Mesenchymal stem cell (in vitro differentiated cells and primary cell): ENCODE results near the gene GLT1D1.

Experiments
- DNase-seq: peaks from one replicate; pipeline ENCODE4 v3.0.0-alpha.2; 2013
- H2AFZ ChIP-seq: one replicate; pipeline ENCODE4 v1.6.1; 2013; ENCODE audit warnings: low read depth, mild to moderate bottlenecking, control low read depth, inconsistent platforms, low read length, moderate library complexity
- H2AK5ac ChIP-seq: 2 replicates; pipeline ENCODE4 v1.6.1; 2013; ENCODE audit warnings: low read length, moderate library complexity, mild to moderate bottlenecking, inconsistent platforms; ENCODE audit not compliant: severe bottlenecking
- H2BK120ac ChIP-seq: one replicate; pipeline ENCODE4 v1.6.1; 2013; ENCODE audit warnings: low read depth, mild to moderate bottlenecking, inconsistent platforms, low read length, moderate library complexity
- H2BK12ac ChIP-seq, 2 experiments: one replicate each; pipeline ENCODE4 v1.6.1; 2013; ENCODE audit warnings: inconsistent platforms in 2 of 2, low read length in 2 of 2, mild to moderate bottlenecking in 2 of 2, moderate library complexity in 2 of 2, control low read depth in 1 of 2
- H2BK15ac ChIP-seq: one replicate; pipeline ENCODE4 v1.6.1; 2013; ENCODE audit warnings: mild to moderate bottlenecking, low read depth, inconsistent platforms; ENCODE audit not compliant: poor library complexity, severe bottlenecking
- H2BK5ac ChIP-seq: 2 replicates; pipeline ENCODE4 v1.6.1; 2013; ENCODE audit warnings: low read depth, mild to moderate bottlenecking, low read length, control low read depth, inconsistent platforms; ENCODE audit not compliant: poor library complexity, severe bottlenecking
- H3K14ac ChIP-seq, 2 experiments: one replicate each; pipeline ENCODE4 v1.6.1; 2013; ENCODE audit warnings: inconsistent platforms in 2 of 2, low read length in 2 of 2, control low read depth in 1 of 2, mild to moderate bottlenecking in 1 of 2, moderate library complexity in 1 of 2
- H3K18ac ChIP-seq, 2 experiments: one replicate each; pipeline ENCODE4 v1.6.1; 2013; ENCODE audit warnings: inconsistent platforms in 2 of 2, low read length in 2 of 2, control low read depth in 1 of 2, low read depth in 1 of 2, mild to moderate bottlenecking in 1 of 2
- H3K23ac ChIP-seq, 2 experiments: one replicate each; pipeline ENCODE4 v1.6.1; 2013; ENCODE audit warnings: inconsistent platforms in 2 of 2, low read length in 2 of 2, mild to moderate bottlenecking in 2 of 2, moderate library complexity in 2 of 2, control low read depth in 1 of 2
- H3K27ac ChIP-seq: 2 replicates; pipeline ENCODE4 v1.5.1; 2013; ENCODE audit warnings: mild to moderate bottlenecking, moderate library complexity, low read length, control low read depth, inconsistent platforms; ENCODE audit not compliant: poor library complexity, severe bottlenecking
- H3K27me3 ChIP-seq, 2 experiments: 2 replicates each; pipeline versions ENCODE4 v1.6.1 to v1.7.0; 2013; ENCODE audit warnings: low read length in 2 of 2, mild to moderate bottlenecking in 2 of 2, moderate library complexity in 2 of 2, control low read depth in 1 of 2, inconsistent platforms in 1 of 2; ENCODE audit not compliant: control insufficient read depth in 1 of 2, insufficient read depth in 1 of 2
- H3K36me3 ChIP-seq, 2 experiments: 2 replicates each; pipeline versions ENCODE4 v1.6.1 to v1.7.0; 2013; ENCODE audit warnings: low read length in 2 of 2, control low read depth in 1 of 2, inconsistent platforms in 1 of 2, low read depth in 1 of 2, mild to moderate bottlenecking in 1 of 2; ENCODE audit not compliant: insufficient read depth in 2 of 2, control insufficient read depth in 1 of 2
- H3K4ac ChIP-seq, 2 experiments: one replicate each; pipeline ENCODE4 v1.6.1; 2013; ENCODE audit warnings: inconsistent platforms in 2 of 2, low read length in 2 of 2, mild to moderate bottlenecking in 2 of 2, moderate library complexity in 2 of 2, control low read depth in 1 of 2, low read depth in 1 of 2
- H3K4me1 ChIP-seq: 2 replicates; pipeline ENCODE4 v1.6.1; 2013; ENCODE audit warnings: low read depth, low read length, control low read depth; ENCODE audit not compliant: control insufficient read depth, insufficient read depth
- H3K4me2 ChIP-seq: 2 replicates; pipeline ENCODE4 v1.6.1; 2013; ENCODE audit warnings: low read length, mild to moderate bottlenecking, inconsistent platforms; ENCODE audit not compliant: poor library complexity, severe bottlenecking
- H3K4me3 ChIP-seq, 2 experiments: 2 replicates each; pipeline versions ENCODE4 v1.5.1 to v1.7.0; 2013; ENCODE audit warnings: low read length in 2 of 2, mild to moderate bottlenecking in 2 of 2, control low read depth in 1 of 2, low read depth in 1 of 2; ENCODE audit not compliant: insufficient read depth in 1 of 2
- H3K79me1 ChIP-seq: replicated peaks from 2 replicates; pipeline ENCODE4 v1.6.1; 2013; ENCODE audit warnings: mild to moderate bottlenecking, control low read depth, low read length, inconsistent platforms; ENCODE audit not compliant: poor library complexity, severe bottlenecking
- H3K9ac ChIP-seq: 2 replicates; pipeline ENCODE4 v1.7.0; 2013; ENCODE audit warnings: mild to moderate bottlenecking, low read length, moderate library complexity
- H3K9me3 ChIP-seq: 2 replicates; pipeline ENCODE4 v1.7.0; 2013; ENCODE audit warnings: mild to moderate bottlenecking, low read length; ENCODE audit not compliant: control insufficient read depth
- H4K8ac ChIP-seq: one replicate; pipeline ENCODE4 v1.6.1; 2013; ENCODE audit warnings: inconsistent platforms, mild to moderate bottlenecking, low read length, moderate library complexity
- H4K91ac ChIP-seq: one replicate; pipeline ENCODE4 v1.6.1; 2013; ENCODE audit warnings: mild to moderate bottlenecking, low read length, inconsistent platforms
- WGBS: methylation state at CpG from one replicate; pipeline ENCODE4 v1.1.7; 2013; ENCODE audit warnings: mixed read lengths; 5-methylcytosine and 5-hydroxymethylcytosine counted together

GLT1D1 gene

GRCh38 chr12:128859311-128859710 lies 6.0 kb downstream of the GLT1D1 start:
- Histone ChIP-seq H2BK5ac (no peak overlapping the region), H2AFZ (no peak overlapping the region), H3K18ac (no peak overlapping the region), H2BK12ac (no peak overlapping the region), H3K14ac (no peak overlapping the region), H4K91ac (no peak overlapping the region), H3K79me1 (no peaks in the 10 kb centered on the region), H2BK120ac (no peak overlapping the region), H2AK5ac (no peak overlapping the region), H3K23ac (no peak overlapping the region), H3K27ac (no peak overlapping the region), H2BK15ac (no peak overlapping the region), H3K36me3 (no peaks in the 10 kb centered on the region), H3K4me2 (no peak overlapping the region), H3K4me1 (no peaks in the 10 kb centered on the region), H3K4ac (no peak overlapping the region), H3K27me3 (peaks cover 9 to 11% of the 10 kb centered on the region in 2 experiments), H3K4me3 (no peak overlapping the region), H3K9ac (no peak overlapping the region), H4K8ac (no peak overlapping the region), H3K9me3 (no peaks in the 10 kb centered on the region)
- DNase-seq: no peak
- WGBS: 79% methylated on average over 9 of the region's 9 CpGs

- H3K27ac ChIP-seq: no peak overlapping the region
- H2BK15ac ChIP-seq: no peak overlapping the region
- peaks cover 0 to under 1% of the 10 kb centered on the region in 2 experiments for H3K27me3 ChIP-seq
- H3K9me3 ChIP-seq: no peaks in the 10 kb centered on the region
- no peak for DNase-seq
- no peaks in the 10 kb centered on the region for H3K79me1 ChIP-seq
- H3K4me2 ChIP-seq: no peak overlapping the region
- no peak overlapping the region for H3K18ac ChIP-seq
- H3K4ac ChIP-seq: no peak overlapping the region
- no peak overlapping the region for H3K9ac ChIP-seq
- no peak overlapping the region for H2BK5ac ChIP-seq
- H3K4me1 ChIP-seq: no peaks in the 10 kb centered on the region
- no peak overlapping the region for H2BK12ac ChIP-seq
- no peak overlapping the region for H2AK5ac ChIP-seq
- H3K36me3 ChIP-seq: no peaks in the 10 kb centered on the region
- no peak overlapping the region for H2BK120ac ChIP-seq
- H3K4me3 ChIP-seq: no peak overlapping the region
- WGBS: 84% methylated on average over 14 of the region's 15 CpGs
- no peak overlapping the region for H3K14ac ChIP-seq
- H4K8ac ChIP-seq: no peak overlapping the region
- no peak overlapping the region for H4K91ac ChIP-seq
- no peak overlapping the region for H2AFZ ChIP-seq
- H3K23ac ChIP-seq: no peak overlapping the region
These were observed 8.1 kb downstream of the GLT1D1 start for GRCh38 chr12:128861226-128862016.

- Histone ChIP-seq H2BK12ac (no peak overlapping the region), H3K36me3 (no peaks in the 10 kb centered on the region), H3K27me3 (no peaks in the 10 kb centered on the region), H3K4me1 (no peaks in the 10 kb centered on the region), H3K4ac (no peak overlapping the region), H3K4me3 (no peak overlapping the region), H3K18ac (no peak overlapping the region), H2BK15ac (no peak overlapping the region), H4K91ac (no peak overlapping the region), H2AFZ (no peak overlapping the region), H3K9me3 (no peaks in the 10 kb centered on the region), H3K4me2 (no peak overlapping the region), H3K79me1 (no peaks in the 10 kb centered on the region), H3K23ac (no peak overlapping the region), H2BK120ac (no peak overlapping the region), H3K27ac (no peak overlapping the region), H4K8ac (no peak overlapping the region), H2BK5ac (no peak overlapping the region), H3K9ac (no peak overlapping the region), H3K14ac (no peak overlapping the region), H2AK5ac (no peak overlapping the region)
- WGBS: 87% methylated on average over 11 of the region's 11 CpGs
- no peak for DNase-seq
These were observed 10.7 kb downstream of the GLT1D1 start for GRCh38 chr12:128863957-128864356.

- no peaks in the 10 kb centered on the region for H3K79me1 ChIP-seq
- no peak overlapping the region for H2BK5ac ChIP-seq
- H3K18ac ChIP-seq: no peak overlapping the region
- no peaks in the 10 kb centered on the region for H3K27me3 ChIP-seq
- no peak overlapping the region for H3K9ac ChIP-seq
- H3K4ac ChIP-seq: no peak overlapping the region
- H2BK120ac ChIP-seq: no peak overlapping the region
- H3K4me3 ChIP-seq: no peak overlapping the region
- H3K4me2 ChIP-seq: no peak overlapping the region
- H3K23ac ChIP-seq: no peak overlapping the region
- H2AK5ac ChIP-seq: no peak overlapping the region
- WGBS: 79% methylated on average over 9 of the region's 9 CpGs
- no peak overlapping the region for H4K91ac ChIP-seq
- H2BK15ac ChIP-seq: no peak overlapping the region
- no peak overlapping the region for H3K14ac ChIP-seq
- H2BK12ac ChIP-seq: no peak overlapping the region
- no peaks in the 10 kb centered on the region for H3K36me3 ChIP-seq
- H3K27ac ChIP-seq: no peak overlapping the region
- no peak overlapping the region for H4K8ac ChIP-seq
- DNase-seq: no peak
- H3K9me3 ChIP-seq: no peaks in the 10 kb centered on the region
- H2AFZ ChIP-seq: no peak overlapping the region
- H3K4me1 ChIP-seq: no peaks in the 10 kb centered on the region
These were observed 11.4 kb downstream of the GLT1D1 start for GRCh38 chr12:128864516-128865186.
